Natural killer cell (primary cell): ENCODE data around the gene TCN2. TPM values are rescaled to one million over a fixed set of nuclear protein-coding genes. Genes with fewer than 3 reads are reported as not detected.
A peak's percentile ranks its signal among the peaks of the same experiment; 100 is the strongest.

Source experiments
- ATAC-seq, 3 donors: fragments of 150-1000 bp in 2 of 3; fragments of 200-7000 bp in 1 of 3; cut with Tn5 transposase; 1 replicate in 1 of 3; 2 replicates in 2 of 3; pipeline ENCODE4 v1.10.0; 2021; ENCODE audit warnings: mild to moderate bottlenecking in 2 of 3, moderate library complexity in 2 of 3
- DNase-seq, 2 donors: peaks; one replicate each; pipeline versions ENCODE4 v3.0.0 to v3.0.0-alpha.2; 2013 to 2021; ENCODE audit warnings: mixed read lengths in 1 of 2
- H3K27ac ChIP-seq: one replicate; pipeline ENCODE4 v1.5.1; 2013; ENCODE audit warnings: mild to moderate bottlenecking, low read length
- H3K27me3 ChIP-seq: one replicate; pipeline ENCODE4 v1.6.1; 2013; ENCODE audit warnings: low read length; ENCODE audit not compliant: control insufficient read depth, insufficient read depth
- H3K36me3 ChIP-seq: one replicate; pipeline ENCODE4 v1.6.1; 2013; ENCODE audit warnings: low read length; ENCODE audit not compliant: control insufficient read depth, insufficient read depth
- H3K4me1 ChIP-seq: one replicate; pipeline ENCODE4 v1.6.1; 2013; ENCODE audit warnings: low read length; ENCODE audit not compliant: control insufficient read depth, insufficient read depth
- H3K4me3 ChIP-seq: one replicate; pipeline ENCODE4 v1.5.1; 2013; ENCODE audit warnings: low read length
- H3K9me3 ChIP-seq: one replicate; pipeline ENCODE4 v1.6.1; 2013; ENCODE audit warnings: low read length; ENCODE audit not compliant: control insufficient read depth, insufficient read depth
- H3K27ac Mint-ChIP-seq, 2 donors: one replicate each; pipeline ENCODE4 v1.8.0; 2022; ENCODE audit warnings: mild to moderate bottlenecking in 2 of 2, mixed read lengths in 2 of 2, moderate library complexity in 1 of 2
- H3K27me3 Mint-ChIP-seq, 2 donors: one replicate each; pipeline ENCODE4 v1.8.0; 2022; ENCODE audit warnings: low read depth in 2 of 2, mixed read lengths in 2 of 2
- H3K36me3 Mint-ChIP-seq: one replicate; pipeline ENCODE4 v1.8.0; 2022; ENCODE audit warnings: mixed read lengths
- H3K4me1 Mint-ChIP-seq, 2 donors: one replicate each; pipeline ENCODE4 v1.8.0; 2022; ENCODE audit warnings: mixed read lengths in 2 of 2
- H3K4me3 Mint-ChIP-seq: one replicate; pipeline ENCODE4 v1.8.0; 2022; ENCODE audit warnings: mild to moderate bottlenecking, moderate library complexity, mixed read lengths
- H3K9me3 Mint-ChIP-seq, 2 donors: one replicate each; pipeline ENCODE4 v1.8.0; 2022; ENCODE audit warnings: mixed read lengths in 2 of 2
- CTCF ChIP-seq: fragments of 200-600 bp; IDR thresholded peaks from one replicate; pipeline ENCODE4 v1.8.0; 2022; ENCODE audit warnings: antibody characterized with exemption
- WGBS: methylation state at CpG from one replicate; pipeline ENCODE4 v1.1.7; 2013; ENCODE audit warnings: missing lambda C conversion rate; ENCODE audit not compliant: insufficient coverage; 5-methylcytosine and 5-hydroxymethylcytosine counted together
- intact Hi-C: fragments of 100-400 bp; cut with micrococcal nuclease; formaldehyde crosslinking; loops from one replicate; pipeline ENCODE4 v1.14.2; 2022
- total RNA-seq, 4 donors: library from RNA; stranded (reverse); fragments of 120-200 nt in 1 of 4; gene quantifications; one replicate each; pipeline versions ENCODE4 v1.2.3 to v1.2.4, GENCODE V29; 2013 to 2022

TCN2 gene
- total RNA-seq, 3 donors from 2014 or later (not counting 1 experiment from before 2014, with no cell fraction given): 0.42 to 1.2 (median 0.95) TPM

GRCh38 chr22:30664798-30665197 lies 57.8 kb downstream of the TCN2 start:
- Histone ChIP-seq H3K27me3 (no peaks in the 10 kb centered on the region), H3K4me1 (peaks cover 14% of the 10 kb centered on the region), H3K4me3 (no peak overlapping the region), H3K9me3 (no peaks in the 10 kb centered on the region), H3K36me3 (peaks cover 11% of the 10 kb centered on the region), H3K27ac (no peak overlapping the region)
- ATAC-seq (no peak), DNase-seq (no peak)
- 97% methylated on average over 13 of the region's 13 CpGs for WGBS
- Mint-ChIP-seq H3K36me3 (peaks cover 16% of the 10 kb centered on the region), H3K9me3 (no peaks in the 10 kb centered on the region), H3K4me1 (peaks cover 21 to 32% of the 10 kb centered on the region in 2 donors), H3K27me3 (no peaks in the 10 kb centered on the region), H3K4me3 (no peak overlapping the region), H3K27ac (no peak overlapping the region)
- intact Hi-C loops: no loop called here
- no peak for TF ChIP-seq CTCF

DNA sequence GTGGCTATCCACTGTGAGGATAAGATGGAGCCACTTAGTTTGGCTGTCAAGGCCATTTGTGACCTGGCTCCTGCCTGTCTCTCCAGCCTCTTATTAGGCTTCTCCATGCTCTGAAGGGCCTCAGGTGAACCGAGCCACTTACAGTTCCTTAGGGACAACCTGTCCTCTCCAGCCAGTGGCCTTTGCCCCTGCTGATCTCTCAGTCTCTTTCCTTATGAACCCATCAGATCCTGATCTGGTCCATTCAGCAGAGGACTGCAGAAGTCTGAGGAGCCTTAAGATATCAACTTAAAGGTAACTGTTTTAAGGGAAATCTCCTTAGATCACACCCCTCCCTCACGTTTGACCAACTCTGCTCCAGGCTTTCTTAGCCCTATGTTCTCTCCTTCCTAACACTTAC lies 58.3 kb downstream of the TCN2 start:
- Histone ChIP-seq H3K4me1 (peaks cover 14% of the 10 kb centered on the region), H3K27ac (no peak overlapping the region), H3K36me3 (peaks cover 11% of the 10 kb centered on the region), H3K4me3 (no peak overlapping the region), H3K27me3 (no peaks in the 10 kb centered on the region), H3K9me3 (no peaks in the 10 kb centered on the region)
- TF ChIP-seq CTCF: no peak
- Mint-ChIP-seq H3K4me3 (no peak overlapping the region), H3K9me3 (no peaks in the 10 kb centered on the region), H3K4me1 (peaks cover 21 to 32% of the 10 kb centered on the region in 2 donors), H3K36me3 (peaks cover 11% of the 10 kb centered on the region), H3K27ac (no peak overlapping the region), H3K27me3 (no peaks in the 10 kb centered on the region)
- ATAC-seq (no peak), DNase-seq (no peak)
- WGBS: 93% methylated on average over 2 of the region's 2 CpGs
- intact Hi-C loops: no loop called here

DNA sequence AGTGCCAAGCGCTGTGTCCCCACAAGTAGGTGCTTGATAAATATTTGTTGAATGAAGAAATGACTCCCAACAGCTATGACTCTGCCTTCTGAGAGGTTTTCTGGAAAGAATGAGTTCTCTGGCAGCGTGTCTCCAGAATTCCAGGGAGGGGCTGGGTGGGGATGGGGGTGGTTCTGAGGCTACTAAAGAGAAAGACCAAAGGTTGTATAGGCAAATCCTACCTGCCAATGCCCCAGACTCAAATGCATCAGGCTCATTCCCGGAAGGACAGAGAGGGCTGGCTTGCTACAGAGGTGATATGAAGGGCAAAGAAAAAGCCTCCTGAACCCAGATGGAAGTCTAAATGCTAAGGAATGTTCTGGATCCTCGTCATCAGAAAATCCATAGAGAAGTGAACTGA lies 58.8 kb downstream of the TCN2 start:
- Histone ChIP-seq H3K9me3 (no peaks in the 10 kb centered on the region), H3K36me3 (peaks cover 11% of the 10 kb centered on the region), H3K27me3 (no peaks in the 10 kb centered on the region), H3K4me3 (no peak overlapping the region), H3K27ac (no peak overlapping the region), H3K4me1 (peaks cover 14% of the 10 kb centered on the region)
- Mint-ChIP-seq H3K27ac (peak overlapping the region in 1 of 2 donors; percentile 91), H3K4me3 (peak overlapping the region; percentile 49), H3K4me1 (peaks cover 21 to 32% of the 10 kb centered on the region in 2 donors), H3K9me3 (no peaks in the 10 kb centered on the region), H3K27me3 (no peaks in the 10 kb centered on the region), H3K36me3 (peaks cover 8% of the 10 kb centered on the region)
- WGBS: 96% methylated on average over 3 of the region's 4 CpGs
- ATAC-seq: no peak
- DNase-seq: no peak
- intact Hi-C loops: no loop called here
- TF ChIP-seq CTCF: no peak

DNA sequence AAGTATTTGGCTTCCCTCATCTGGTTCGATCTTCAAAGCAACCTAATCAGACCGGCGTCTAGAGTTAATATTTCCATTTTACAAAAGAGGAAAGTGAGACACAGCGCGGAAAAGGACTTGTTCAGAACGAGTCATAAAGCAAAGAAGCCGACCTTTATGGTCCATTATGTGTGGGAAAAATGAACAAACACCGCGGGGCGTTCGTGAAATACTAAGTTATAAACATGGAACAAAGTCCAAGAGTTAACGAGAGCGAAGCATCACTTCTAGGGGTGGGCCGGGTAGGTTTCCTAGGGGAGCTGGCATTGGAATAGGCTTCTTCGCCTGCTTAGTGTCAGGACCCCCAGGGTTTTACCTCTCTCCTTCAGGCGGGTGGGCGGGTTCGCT lies 60.1 kb downstream of the TCN2 start:
- H3K36me3 Mint-ChIP-seq: peaks cover 8% of the 10 kb centered on the region
- Histone ChIP-seq H3K4me1 (peaks cover 14% of the 10 kb centered on the region), H3K4me3 (peak overlapping the region; percentile 61), H3K9me3 (no peaks in the 10 kb centered on the region), H3K27me3 (no peaks in the 10 kb centered on the region), H3K36me3 (peaks cover 11% of the 10 kb centered on the region), H3K27ac (peak overlapping the region; percentile 51)
- H3K27me3 Mint-ChIP-seq: no peaks in the 10 kb centered on the region
- WGBS: 2% methylated on average over 18 of the region's 18 CpGs
- DNase-seq: peak in 1 of 2 donors; percentile 38
- peaks cover 21 to 32% of the 10 kb centered on the region in 2 donors for H3K4me1 Mint-ChIP-seq
- no peak for TF ChIP-seq CTCF
- intact Hi-C loops: loop anchor here (1.0 kb wide), 1 partner anchor 33 kb away; no protein-coding TSS in a partner anchor
- no peaks in the 10 kb centered on the region for H3K9me3 Mint-ChIP-seq
- H3K4me3 Mint-ChIP-seq: peak overlapping the region; percentile 95
- no peak for ATAC-seq
- H3K27ac Mint-ChIP-seq: peak overlapping the region; percentile 81 to 91
